ENCODE measurements around the gene SPEM2.
"Not testable (repeated sequence)": the region's sequence is repeated elsewhere in the genome, so short reads cannot be mapped to it uniquely, and the experiment has no call there.

The SPEM2 gene

DNA sequence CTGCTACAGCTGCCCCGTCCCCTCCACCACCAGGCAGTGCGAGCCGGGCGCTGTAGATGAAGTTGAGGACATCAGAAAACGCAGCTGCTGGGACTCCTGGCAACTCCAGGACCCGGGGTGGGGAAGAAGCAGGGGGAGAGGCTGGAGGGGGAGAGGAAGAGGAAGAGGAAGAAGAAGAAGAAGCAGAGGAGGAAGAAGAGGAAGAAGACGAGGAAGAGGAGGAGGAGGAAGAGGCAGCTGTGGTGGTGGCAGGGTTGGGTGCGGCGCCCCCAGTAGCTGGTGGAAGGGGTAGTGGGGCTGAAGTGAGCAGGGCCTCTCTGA is 40.9 kb downstream of the SPEM2 start:
- peaks cover 40% of the 10 kb centered on the region for H3K4me1 Mint-ChIP-seq
- H3K27me3 Mint-ChIP-seq (ENCODE audit: low read depth, poor library complexity): peaks cover 2% of the 10 kb centered on the region
- TF ChIP-seq, protein P1, sequence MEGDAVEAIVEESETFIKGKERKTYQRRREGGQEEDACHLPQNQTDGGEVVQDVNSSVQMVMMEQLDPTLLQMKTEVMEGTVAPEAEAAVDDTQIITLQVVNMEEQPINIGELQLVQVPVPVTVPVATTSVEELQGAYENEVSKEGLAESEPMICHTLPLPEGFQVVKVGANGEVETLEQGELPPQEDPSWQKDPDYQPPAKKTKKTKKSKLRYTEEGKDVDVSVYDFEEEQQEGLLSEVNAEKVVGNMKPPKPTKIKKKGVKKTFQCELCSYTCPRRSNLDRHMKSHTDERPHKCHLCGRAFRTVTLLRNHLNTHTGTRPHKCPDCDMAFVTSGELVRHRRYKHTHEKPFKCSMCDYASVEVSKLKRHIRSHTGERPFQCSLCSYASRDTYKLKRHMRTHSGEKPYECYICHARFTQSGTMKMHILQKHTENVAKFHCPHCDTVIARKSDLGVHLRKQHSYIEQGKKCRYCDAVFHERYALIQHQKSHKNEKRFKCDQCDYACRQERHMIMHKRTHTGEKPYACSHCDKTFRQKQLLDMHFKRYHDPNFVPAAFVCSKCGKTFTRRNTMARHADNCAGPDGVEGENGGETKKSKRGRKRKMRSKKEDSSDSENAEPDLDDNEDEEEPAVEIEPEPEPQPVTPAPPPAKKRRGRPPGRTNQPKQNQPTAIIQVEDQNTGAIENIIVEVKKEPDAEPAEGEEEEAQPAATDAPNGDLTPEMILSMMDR (IDR thresholded peaks at IDR 0.05): no peak
- no peak for DNase-seq
- peaks cover 18% of the 10 kb centered on the region for H3K36me3 Mint-ChIP-seq (ENCODE audit: low read depth)
- peak overlapping the region; percentile 29 for H3K27ac Mint-ChIP-seq
- no peaks in the 10 kb centered on the region for H3K9me3 Mint-ChIP-seq
- no peak overlapping the region for H3K4me3 Mint-ChIP-seq

DNA sequence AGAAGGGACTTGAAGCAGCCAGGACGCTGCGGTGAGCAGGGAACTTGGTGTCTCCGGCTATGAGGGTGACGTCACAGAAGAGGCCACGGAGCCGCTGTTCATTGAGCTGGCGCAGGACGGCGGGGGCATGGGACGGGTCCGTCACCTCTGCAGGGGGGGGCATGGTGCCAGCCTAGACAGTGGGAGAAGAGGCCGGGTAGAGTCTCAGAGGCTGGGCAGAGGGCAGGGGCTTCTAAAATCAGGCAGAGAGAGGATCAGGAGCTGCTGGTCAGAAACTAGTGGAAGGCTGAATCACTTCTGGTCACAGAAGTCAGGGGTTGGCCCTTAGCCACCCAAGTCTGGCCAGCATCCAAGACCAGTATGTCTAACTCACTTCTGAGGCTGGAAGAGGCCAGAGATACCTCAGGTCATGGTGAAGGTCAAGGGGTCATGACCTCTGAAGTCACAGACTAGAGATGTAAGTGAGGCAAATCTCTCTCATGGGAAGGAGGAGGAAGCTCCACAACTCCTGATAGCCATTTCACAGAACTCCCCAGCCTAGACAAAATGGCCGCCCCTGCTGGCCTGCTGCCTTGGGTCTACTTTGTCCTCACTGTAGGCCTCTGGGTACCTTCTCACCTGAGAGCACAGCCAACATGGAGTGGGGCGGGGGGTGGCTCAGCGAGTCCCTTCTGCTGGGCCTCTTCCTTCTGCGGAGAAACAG is 41.4 kb downstream of the SPEM2 start:
- Mint-ChIP-seq H3K27me3 (ENCODE audit: low read depth, poor library complexity) (peaks cover 2% of the 10 kb centered on the region), H3K27ac (peak overlapping the region; percentile 71), H3K4me1 (peaks cover 42% of the 10 kb centered on the region), H3K36me3 (ENCODE audit: low read depth) (peaks cover 15% of the 10 kb centered on the region), H3K9me3 (no peaks in the 10 kb centered on the region), H3K4me3 (no peak overlapping the region)
- DNase-seq: no peak
- TF ChIP-seq, protein P1 (IDR thresholded peaks at IDR 0.05): no peak

DNA sequence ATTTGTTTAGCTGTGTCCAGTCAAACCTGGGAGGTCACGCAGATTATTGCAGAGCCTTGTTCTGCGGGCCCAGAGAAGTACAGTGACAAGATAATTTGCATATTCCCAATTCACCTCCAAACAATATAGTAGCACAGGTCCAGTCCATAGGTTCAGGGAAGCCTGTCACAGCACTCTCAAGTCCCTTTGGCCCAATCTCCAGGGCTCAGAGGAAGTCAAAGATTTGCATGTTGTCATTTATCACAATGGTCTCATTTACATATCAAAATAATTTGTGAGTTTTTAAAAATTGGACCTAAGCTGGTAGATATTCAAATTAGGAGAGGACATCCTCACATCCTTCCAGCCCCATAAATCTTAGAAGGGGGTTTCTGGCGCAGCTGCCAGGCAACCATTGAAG is 42.1 kb downstream of the SPEM2 start:
- Mint-ChIP-seq H3K27me3 (ENCODE audit: low read depth, poor library complexity) (peaks cover 2% of the 10 kb centered on the region), H3K27ac (peak overlapping the region; percentile 71)

DNA sequence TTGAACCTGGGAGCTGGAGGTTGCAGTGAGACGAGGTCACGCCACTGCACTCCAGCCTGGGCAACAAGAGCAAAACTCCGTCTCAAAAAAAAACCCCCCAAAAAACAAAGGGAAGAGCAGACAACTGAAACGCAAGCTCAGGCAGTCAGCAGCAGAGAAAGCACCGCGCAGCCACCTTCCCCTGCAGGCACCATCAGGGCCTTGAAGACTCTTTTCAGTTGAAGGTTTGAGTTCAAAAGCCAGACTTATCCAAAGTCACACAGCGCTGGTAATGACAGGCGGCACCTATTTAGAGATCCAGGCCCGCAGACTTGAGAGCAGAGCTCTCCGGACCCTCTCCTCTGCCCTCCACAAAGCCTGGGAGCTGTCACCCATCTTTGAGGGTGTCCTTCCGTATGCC is 42.9 kb downstream of the SPEM2 start:
- H3K27me3 Mint-ChIP-seq (ENCODE audit: low read depth, poor library complexity): peaks cover 2% of the 10 kb centered on the region
- H3K36me3 Mint-ChIP-seq (ENCODE audit: low read depth): peaks cover 15% of the 10 kb centered on the region
- peaks cover 44% of the 10 kb centered on the region for H3K4me1 Mint-ChIP-seq
- H3K27ac Mint-ChIP-seq: peak overlapping the region; percentile 90
- TF ChIP-seq, protein P1 (IDR thresholded peaks at IDR 0.05): no peak
- no peak for DNase-seq
- H3K4me3 Mint-ChIP-seq: peak overlapping the region; percentile 19
- no peaks in the 10 kb centered on the region for H3K9me3 Mint-ChIP-seq

More for the DNA sequence above, 42.1 kb downstream of the SPEM2 start:
- Mint-ChIP-seq H3K4me3 (peak overlapping the region; percentile 20), H3K36me3 (ENCODE audit: low read depth) (peaks cover 15% of the 10 kb centered on the region), H3K9me3 (no peaks in the 10 kb centered on the region), H3K4me1 (peaks cover 44% of the 10 kb centered on the region)
- DNase-seq: no peak
- TF ChIP-seq, protein P1 (IDR thresholded peaks at IDR 0.05): no peak

DNA sequence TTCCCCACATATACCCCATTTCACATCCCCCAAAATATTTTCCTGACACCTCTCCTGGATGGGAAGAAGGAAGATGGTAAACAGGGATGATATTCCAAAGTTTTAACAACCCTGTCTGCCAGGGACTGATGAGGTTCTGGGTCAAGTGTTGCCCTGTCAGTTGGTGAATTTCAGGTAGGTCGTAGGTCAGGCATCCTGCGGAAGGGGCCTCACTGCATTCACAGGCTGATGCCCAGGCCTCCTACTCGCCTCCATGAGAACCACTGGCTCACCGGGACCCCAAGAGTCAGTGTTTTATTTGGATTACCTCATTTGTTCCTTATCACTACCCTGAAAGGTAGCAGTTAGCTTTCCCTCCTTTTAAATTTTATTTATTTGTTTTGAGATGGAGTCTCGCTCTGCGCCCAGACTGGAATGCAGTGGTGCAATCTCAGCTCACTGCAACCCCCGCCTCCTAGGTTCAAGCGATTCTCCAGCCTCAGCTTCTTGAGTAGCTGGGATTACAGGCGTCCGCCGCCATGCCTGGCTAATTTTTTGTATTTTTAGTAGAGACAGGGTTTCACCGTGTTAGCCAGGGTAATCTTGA is 43.5 kb downstream of the SPEM2 start:
- Mint-ChIP-seq H3K27me3 (ENCODE audit: low read depth, poor library complexity) (peaks cover 2% of the 10 kb centered on the region), H3K4me3 (peak overlapping the region; percentile 19), H3K4me1 (peaks cover 44% of the 10 kb centered on the region), H3K9me3 (no peaks in the 10 kb centered on the region), H3K36me3 (ENCODE audit: low read depth) (peaks cover 14% of the 10 kb centered on the region), H3K27ac (peak overlapping the region; percentile 90)
- TF ChIP-seq, protein P1 (IDR thresholded peaks at IDR 0.05): no peak
- no peak for DNase-seq

DNA sequence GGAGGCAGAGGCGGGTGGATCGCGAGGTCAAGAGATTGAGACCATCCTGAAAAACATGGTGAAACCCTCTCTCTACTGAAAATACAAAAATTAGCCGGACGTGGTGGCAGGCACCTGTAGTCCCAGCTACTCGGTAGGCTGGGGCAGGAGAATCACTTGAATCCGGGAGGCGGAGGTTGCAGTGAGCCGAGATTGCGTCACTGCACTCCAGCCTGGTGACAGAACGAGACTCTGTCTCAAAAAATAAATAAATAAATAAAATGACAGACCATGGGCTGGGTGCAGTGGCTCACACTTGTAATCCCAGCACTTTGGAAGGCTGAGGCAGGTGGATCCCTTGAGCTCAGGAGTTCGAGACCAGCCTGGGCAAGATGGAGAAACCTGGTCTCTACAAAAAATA is 44.4 kb downstream of the SPEM2 start:
- H3K27ac Mint-ChIP-seq; H3K27me3 Mint-ChIP-seq (ENCODE audit: low read depth, poor library complexity); H3K36me3 Mint-ChIP-seq (ENCODE audit: low read depth); H3K9me3 Mint-ChIP-seq; DNase-seq; H3K4me3 Mint-ChIP-seq: not testable (repeated sequence)
- peaks cover 44% of the 10 kb centered on the region for H3K4me1 Mint-ChIP-seq

DNA sequence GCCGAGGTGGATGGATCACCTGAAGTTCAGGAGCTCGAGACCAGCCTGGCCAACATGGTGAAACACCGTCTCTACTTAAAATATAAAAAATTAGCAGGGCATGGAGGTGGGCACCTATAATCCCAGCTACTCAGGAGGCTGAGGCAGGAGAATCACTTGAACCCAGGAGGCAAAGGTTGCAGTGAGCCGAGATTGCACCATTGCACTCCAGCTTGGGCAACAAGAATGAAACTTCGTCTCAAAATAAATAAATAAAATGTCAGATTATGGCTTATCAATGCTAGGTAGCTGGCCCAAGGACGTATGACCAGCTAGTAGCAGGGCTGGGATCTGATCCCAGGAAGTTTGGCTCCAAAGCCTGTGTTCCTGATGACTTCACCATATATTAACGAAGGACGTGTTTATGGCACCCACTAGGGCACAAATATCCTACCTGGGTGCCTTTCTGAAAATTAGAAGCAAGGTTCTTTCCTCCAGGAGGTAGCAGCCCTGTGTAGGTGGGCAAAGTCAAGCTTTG is 45.1 kb downstream of the SPEM2 start:
- H3K27ac Mint-ChIP-seq; H3K4me3 Mint-ChIP-seq; DNase-seq; H3K27me3 Mint-ChIP-seq (ENCODE audit: low read depth, poor library complexity); H3K9me3 Mint-ChIP-seq; H3K36me3 Mint-ChIP-seq (ENCODE audit: low read depth): not testable (repeated sequence)
- peaks cover 42% of the 10 kb centered on the region for H3K4me1 Mint-ChIP-seq
